ENCODE results near the gene ZDHHC14.
A peak's percentile ranks its signal among the peaks of the same experiment; 100 is the strongest.
"Not testable (repeated sequence)": the region's sequence is repeated elsewhere in the genome, so short reads cannot be mapped to it uniquely, and the experiment has no call there.

ZDHHC14 gene

DNA sequence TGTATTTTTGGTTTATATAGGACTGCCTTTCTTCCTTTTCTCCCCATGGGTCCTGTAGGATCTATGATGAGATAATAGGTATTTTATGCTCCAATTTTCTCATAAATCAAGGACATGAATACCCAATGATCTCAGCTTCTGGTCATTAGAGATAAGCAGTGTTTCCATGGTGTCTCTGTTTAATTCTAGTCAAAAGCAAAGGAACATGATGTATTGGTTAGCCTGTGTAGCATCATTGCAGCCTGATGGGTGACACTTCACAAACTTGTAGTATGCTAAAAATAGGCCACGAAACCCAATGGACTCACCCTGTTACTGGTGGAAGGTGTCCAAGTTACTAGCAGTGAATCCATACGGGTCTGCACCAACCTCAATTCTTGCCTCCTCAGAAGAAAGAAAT is 325.9 kb downstream of the ZDHHC14 start:
- no peak for FAIRE-seq

DNA sequence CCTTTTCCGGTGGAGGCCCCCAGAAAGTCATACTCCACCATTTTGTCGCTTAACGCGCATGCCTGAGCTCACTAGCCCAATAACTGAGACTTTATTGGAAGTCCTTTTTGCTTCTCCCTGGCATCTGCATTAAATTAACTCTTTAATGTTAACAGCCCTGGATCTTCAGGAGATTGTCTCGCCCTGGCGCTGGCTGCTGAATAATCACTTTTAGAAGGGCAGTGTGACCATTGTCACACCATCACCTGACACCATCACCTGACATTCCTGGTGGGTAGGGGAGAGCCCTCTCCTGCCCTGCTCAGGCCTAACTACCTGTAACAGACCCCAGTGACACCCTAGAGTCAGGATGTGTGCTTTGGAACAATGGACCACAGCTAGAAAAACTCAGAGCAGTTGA is 326.6 kb downstream of the ZDHHC14 start:
- no peak for FAIRE-seq

DNA sequence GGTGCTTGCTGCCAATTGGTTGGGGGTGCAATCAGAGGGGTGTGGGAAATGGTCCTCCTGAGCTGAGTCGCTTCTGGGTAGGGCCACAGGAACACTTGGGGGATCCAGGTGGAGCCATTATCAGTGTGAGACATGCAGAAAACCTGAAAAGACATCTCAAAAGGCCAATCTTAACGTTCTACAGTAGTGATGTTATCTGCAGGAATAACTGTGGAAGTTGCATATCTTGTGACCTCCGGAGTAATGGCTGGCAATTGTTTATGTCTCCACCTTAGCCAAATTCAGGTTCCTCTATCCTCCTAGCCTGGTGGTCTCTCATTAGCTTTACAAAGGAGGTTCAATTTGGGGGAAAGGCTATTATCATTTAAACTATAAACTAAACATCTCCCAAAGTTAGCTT is 327.2 kb downstream of the ZDHHC14 start:
- no peak for FAIRE-seq

DNA sequence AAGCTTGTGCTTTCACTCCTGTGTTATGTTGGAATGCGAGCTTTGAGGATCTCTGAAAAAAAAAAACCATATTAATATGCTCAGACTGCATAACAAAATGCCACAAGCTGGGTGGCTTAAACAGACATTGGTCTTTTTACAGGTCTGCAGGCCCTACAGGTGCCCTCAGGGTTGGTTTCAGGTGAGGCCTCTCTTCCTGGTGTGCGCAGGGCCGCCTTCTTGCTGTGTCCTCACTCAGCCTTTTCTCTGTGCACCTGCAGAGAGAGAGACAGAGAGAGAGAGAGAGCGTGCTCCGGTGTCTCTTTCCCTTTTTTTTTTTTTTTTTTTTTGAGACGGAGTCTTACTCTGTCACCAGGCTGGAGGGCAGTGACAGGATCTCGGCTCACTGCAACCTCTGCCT is 327.9 kb downstream of the ZDHHC14 start:
- no peak for FAIRE-seq

DNA sequence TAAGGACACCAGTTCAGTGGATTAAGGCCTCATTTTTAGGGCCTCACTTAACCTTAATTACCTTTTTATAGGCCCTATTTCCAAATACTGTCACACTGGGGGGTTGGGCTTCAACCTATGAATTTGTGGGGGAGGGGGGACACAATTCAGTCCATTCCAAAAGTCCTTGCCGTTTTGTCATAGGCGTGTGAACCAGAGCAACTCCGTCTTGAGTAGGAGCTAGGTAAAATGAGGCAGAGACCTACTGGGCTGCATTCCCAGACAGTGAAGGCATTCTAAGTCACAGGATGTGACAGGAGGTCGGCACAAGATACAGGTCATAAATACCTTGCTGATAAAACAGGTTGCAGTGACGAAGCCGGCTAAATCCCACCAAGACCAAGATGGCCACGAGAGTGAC is 328.6 kb downstream of the ZDHHC14 start:
- no peak for FAIRE-seq

DNA sequence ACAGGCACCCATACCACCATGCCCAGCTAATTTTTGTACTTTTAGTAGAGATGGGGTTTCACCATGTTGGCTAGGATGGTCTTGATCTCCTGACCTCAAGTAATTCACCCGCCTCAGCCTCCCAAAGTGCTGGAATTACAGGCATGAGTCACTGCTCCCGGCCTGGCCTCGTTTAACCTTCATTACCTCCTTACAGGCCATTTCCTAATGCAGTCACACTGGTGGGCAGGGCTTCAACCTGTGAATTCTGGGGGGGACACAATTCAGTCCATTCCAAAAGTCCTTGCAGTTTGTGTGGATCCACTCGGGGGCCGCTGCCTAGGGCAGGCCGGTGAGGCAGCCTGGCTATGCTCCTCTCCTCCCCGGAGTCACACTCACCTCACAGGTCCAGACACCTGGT is 329.6 kb downstream of the ZDHHC14 start:
- FAIRE-seq = no peak

DNA sequence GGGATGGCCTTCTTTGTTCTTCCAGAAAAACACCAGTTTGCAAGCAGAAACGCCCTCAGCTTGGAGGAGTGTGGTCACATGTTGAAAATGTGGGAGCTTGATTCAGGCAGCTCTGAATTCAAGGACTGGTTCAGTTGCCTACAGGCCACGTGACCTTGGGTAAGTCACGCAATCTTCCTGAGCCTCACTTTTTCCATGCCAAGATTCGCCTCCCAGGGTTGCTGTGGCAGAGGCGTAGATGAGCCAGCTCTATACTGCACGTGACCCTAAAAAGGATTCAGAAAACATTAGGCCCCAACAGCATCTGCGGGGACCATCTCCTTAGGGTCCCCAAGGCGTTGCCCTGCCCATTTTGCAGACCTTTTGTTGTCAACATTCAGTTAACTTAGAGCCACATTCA is 330.1 kb downstream of the ZDHHC14 start:
- FAIRE-seq = no peak

DNA sequence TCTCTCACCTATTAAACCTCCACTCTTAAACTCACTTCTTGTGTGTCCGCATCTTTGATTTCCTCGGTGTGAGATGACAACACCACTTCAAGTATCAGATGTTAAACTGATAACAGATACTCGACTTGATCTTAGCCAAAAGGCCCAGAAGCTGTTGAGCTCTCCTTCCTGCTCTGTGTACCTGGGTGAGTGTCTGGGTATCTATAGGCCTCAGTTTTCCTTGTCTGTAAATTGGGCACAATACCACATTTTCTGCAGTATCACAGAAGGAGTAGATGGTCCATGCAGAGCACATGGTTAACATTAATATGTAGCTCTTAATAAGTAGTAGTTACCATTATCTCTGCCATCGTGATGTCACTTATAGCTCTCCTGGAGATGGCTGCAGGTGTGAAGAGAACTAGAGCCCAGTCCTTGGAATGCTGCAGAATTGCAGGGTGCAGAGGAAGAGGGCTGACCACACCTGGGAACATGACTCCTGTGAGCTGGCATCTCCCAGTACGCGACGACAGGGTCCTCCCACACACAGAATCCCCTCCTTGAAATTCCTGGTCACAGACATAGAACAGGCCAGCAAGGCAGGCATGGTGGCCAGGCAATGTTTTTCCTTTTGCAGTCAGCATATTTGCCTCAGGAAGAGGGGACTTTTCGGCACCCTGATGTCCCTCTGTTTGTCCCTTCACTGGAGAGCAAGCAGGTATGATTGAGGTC is 331.8 kb downstream of the ZDHHC14 start:
- no peak for FAIRE-seq

DNA sequence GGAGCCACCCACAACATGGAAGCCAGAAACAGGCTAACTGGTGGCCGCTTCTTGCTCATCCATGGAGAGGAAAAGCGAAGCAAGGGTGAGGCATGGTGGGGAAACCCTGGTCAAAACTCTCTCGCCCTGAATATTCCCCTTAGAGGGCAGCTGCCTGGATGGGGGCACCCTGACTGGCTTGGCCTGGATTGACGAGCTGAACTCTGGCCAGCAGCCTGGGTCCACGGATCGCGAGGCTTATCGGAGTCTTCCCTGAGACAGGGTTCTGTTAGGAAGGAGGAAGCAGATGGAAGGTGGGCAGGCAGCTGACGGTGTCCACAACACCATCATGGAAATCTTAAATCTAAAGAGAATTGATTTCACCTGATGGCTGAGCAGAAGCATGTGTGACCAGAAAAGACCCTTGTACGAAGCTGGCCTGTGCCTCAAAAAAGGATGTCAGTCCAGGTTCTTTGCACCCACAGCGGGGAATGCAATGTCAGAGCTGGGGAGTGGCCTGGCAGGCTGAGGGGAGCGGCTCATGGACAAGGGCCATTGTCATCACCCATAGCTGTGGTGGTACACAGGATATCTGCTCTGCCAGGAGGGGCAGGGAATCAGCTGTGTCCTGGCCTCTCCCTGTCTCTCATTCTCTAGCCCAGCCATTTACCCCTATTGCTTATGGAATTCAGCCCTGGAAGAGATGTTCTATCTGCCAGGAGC is 332.6 kb downstream of the ZDHHC14 start:
- FAIRE-seq = no peak

DNA sequence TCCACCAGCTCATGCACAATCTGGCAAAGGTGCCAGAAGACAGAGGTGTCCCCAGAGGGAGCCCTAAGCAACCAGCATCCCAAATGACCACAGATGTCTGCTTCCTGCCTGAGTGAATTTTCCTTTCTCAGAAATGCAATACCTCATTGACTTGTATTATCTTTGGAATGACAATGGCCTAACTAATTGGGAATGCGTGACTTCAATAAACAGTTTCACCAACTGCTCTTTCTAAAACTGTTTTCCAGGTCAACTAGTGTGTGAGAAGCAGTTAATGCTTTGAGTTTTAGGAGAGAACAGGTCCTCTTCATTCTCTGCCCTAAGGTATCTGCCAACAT is 333.1 kb downstream of the ZDHHC14 start:
- FAIRE-seq = no peak

DNA sequence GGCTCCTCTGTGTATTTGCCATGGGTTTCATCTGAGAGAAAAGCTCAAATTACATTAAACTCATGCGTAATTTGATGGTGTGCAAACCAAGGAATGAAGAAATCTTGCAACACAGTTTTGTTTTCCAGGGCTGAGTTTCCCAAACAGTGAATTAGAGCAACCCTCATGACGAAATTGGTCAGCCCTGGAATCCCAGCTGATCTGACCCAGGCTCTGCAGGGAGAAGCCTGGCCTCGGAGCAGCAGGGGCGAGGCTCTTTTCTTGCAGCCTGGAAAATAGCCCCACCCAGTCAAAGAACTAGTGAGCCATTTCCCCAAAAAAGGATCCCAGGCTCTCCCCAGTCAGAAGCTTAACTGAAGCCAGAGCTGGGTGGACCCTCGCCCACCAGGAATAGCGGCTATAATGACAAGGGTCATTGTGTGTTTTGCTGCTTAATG is 334.8 kb downstream of the ZDHHC14 start:
- FAIRE-seq = peak; percentile 89

DNA sequence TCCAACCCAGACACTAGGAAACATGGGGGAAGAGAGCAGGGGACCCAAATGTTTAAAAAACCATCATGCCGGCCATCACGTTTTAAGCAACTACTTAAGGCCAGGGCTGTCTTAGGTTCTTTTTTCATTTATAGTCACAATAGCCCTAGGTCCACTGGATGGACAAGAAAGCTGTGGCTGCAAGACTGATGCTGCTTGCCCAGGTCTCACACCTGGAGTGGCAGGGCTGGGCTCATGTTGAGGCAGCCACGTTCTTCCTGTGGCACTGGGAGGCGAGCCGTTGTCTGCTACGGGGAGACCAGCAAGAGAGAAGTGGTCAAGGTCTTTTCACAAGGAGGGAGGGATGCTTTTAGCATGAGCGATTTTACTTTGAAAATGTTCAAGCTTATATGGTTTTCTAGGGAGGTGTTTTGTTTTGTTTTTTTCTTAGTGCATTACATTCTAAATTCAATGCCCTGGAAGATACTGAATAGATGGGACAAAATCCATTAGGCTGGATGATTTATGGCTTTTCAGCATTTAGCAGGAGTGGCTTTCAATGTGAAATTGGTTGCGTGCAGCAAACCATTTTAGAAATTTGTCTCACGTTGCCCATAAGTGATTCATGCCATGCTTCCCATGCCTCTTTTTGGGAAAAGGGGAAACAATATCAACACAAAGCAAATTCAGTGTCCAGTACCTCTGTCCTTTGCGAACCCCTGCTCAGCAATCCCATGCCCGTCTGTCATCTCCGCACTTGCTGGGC is 335.4 kb downstream of the ZDHHC14 start:
- FAIRE-seq = no peak

DNA sequence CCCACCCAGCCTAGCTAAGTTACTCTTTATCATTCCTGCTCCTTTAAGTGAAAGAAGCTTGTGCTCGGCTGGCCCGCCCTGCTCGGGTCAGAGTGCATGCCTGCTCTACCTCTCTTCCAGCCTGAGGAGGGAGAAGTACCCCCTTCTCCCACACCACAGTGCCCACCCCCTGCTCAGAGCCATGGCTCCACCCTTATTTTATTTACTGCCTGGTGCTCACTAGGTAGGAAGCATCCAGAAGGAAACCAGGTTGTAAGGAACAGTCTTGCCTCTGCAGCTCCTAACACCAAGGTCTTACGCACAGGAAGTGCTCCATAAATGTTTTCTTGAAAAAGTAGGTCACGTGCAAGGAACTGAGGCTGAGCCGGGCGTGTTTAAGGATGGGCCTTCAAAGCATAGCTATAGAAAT is 336.4 kb downstream of the ZDHHC14 start:
- no peak for FAIRE-seq

DNA sequence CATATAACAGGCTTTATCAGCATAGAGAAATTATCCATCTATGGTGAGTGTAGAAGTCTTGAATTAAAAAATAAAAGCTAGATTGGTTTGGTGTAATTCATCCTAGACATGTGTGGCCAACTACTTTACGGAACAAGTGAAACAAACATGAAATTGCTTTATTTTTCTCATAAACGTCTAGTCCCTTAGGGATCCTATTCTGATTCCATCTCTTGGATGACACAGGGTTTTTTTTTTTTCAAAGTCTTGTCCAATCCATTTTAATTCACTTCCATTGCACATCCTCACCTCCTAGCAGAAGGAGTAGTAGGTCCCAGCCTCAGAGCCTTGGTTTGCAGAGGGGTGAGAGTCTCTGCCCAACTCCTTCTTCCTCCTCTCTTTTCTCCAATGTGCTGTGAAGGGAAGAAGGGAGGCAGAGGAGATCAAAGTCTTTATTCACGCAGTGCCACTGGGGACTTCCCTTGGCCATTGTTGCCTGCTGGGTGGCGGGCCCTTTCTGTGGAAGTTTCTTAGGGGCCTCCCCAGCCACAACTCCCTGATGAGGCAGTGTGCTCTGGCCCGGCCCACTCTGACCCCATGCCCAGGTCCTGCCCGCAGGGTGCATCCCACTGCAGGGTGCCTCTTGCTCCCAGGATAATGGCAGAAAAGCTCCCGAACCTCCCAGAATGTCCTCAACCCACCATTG is 337.7 kb downstream of the ZDHHC14 start:
- FAIRE-seq = no peak

DNA sequence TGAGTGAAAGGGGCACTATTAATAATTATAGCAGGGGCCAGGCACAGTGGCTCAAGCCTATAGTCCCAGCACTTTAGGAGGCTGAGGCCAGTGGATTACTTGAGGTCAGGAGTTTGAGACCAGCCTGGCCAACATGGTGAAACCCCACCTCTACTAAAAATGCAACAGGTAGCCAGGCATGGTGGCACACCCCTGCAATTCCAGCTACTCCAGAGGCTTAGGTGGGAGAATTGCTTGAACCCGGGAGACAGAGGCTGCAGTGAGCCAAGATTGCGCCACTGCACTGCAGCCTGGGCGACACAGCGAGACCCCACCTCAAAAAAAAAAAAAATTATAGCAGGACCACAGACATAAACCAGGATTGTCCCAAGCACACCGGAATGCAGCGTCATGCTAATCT is 340.0 kb downstream of the ZDHHC14 start:
- FAIRE-seq = not testable (repeated sequence)

DNA sequence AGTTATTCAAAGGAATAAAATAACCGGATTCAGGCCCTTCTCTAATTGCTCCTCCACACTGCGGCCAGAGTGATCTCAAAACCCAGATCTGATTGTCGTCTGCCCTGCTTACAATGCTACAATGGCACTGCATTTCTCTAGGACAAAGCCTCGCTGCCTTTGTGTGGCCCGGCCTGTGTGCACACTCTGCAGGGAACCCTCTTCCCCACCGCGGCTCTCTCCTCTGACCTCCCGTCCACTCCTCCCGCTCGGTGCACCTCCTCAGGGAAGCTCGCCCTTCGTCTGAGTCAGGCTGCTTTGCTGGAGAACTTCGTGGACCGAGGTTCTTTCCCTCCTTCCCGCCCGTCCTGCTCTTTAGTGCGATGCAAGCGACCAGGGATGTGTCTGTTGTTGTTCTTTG is 340.4 kb downstream of the ZDHHC14 start:
- no peak for FAIRE-seq

DNA sequence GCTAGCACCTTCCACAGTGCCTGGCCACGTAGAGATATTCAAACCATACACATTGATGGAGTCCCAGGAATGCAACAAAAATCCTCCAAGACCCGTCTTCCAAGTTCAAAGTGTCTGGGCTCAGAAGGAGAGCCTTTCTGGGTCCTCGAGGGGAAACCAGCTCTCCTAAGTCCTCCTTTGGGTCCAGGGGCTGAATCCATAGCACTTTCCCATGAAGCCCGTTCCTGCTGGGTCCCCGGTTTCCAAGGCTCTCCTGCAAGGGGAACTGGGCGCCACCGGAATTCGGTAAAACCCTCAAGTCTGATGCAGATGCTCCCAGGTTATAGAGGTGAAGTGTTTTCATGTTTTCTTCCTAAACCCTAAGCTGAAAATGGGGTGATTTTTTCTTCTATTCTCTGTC is 340.8 kb downstream of the ZDHHC14 start:
- no peak for FAIRE-seq

DNA sequence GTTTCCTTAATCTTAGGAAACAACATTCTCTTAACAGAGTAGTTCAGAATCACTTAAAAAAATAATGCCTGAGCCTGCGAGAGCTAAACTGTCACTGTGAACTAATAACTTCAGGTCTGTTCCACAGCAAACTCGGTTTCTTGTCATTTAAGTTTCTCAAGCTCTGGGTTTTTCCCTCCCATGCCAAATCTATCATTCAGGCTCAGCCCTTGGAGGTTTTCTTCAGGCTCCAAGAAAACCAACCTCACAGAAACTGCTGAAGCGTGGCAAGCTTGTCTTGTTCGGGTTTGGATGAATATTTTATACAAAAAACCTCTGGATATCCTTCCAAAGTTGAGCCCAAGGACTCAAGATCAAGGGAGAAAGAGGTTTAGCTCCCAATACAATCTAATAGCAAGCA is 342.4 kb downstream of the ZDHHC14 start:
- no peak for FAIRE-seq

DNA sequence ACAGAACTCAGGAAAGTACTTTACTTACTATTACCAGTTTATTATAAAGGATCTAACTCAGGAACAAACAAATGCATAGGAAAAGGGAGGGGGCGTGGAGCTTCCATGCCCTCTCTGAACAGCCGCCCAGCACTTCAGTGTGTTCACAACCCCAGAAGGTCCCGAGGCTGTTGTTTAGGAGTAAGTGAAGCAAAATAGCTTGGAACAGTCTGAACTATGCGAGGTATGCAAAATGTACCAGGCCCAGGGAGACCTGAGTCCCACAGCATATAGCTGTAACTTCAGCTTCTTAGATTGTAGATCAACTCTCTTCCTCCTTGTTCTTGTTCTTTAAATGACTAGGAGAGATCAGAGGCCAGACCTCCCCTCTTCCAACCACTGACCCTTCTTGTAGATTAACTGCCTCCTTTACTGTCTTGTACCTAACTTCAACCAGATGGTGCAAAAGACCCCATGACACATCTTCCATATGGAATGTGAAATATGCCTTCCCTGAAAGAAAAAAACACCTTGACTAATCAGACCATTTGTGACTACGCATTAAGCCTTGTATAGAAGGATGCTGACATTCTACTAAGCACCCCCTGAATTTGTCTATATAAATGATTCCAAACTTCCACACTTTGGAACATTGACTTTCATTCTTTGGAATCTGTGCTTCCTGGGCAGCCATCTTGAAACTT is 343.3 kb downstream of the ZDHHC14 start:
- no peak for FAIRE-seq

DNA sequence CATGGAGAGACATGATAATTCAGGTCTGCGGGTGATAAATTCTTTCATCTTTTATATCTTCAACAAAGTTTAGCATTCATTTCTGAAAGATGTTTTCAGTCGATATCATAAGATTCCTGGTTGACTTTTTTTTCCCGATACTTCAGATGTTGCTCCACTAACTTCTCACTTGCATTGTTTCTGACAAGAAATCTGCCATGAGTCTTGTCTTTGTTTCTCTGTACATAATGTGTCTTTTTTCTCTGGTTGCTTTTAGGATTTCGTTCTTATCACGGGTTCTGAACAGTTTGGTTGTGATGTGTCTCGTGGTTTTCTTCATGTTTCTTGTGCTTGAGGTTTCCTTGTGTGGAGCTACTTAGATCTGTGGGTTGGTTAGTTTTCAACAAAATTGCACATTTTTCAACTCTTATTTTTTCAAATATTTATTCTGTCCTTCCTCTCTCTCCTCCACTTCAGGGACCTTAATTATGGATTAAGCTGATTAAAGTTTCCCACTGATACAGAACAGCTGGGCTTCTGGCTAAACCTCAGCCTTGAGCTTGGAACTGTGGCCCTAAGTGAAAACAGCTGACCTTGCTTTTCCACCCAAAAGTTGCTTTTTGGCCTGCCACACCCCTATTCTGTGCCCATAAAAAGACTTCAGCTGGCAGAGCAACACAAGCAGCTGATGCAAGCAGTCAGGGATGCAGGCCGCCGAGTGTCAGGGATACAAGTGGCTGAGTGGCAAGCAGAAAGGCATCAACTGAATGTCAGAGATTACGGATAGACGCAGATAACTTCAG is 344.2 kb downstream of the ZDHHC14 start:
- no peak for FAIRE-seq

DNA sequence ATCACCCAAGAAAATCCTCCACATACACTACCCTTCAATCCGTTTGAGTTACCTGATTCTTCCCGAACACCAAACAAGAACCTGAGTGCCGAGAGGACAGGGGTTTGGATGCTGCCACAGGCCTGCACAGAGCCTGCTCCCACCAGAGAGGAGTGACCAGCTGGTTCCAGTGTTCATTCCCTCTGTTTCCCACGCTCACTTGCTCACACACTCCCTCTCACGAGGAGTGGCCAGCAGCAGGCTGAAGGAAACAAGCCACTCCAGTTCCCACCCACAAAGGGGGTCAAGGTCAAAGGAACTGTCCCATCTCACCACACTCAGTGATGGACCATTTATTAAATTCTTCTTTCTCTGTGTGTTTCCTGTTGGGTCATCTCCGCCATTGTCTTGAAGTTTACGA is 344.8 kb downstream of the ZDHHC14 start:
- FAIRE-seq = no peak
